GM18873 (cell line): Measurements from ENCODE around the gene DOK5.

ENCODE experiments used
- ATAC-seq: cut with Tn5 transposase; IDR thresholded peaks from one replicate; pipeline ENCODE4 v1.9.1; 2021; ENCODE audit warnings: mild to moderate bottlenecking, moderate library complexity, moderate number of reproducible peaks; ENCODE audit not compliant: unreplicated experiment, low FRiP score

DOK5 gene

GRCh38 chr20:54639941-54640340 lies 164.5 kb downstream of the DOK5 start:
- ATAC-seq: no peak

- ATAC-seq: no peak
Measured at GRCh38 chr20:54640800-54641199, 165.4 kb downstream of the DOK5 start.

GRCh38 chr20:54642864-54643667 lies 167.7 kb downstream of the DOK5 start:
- ATAC-seq: no peak

- no peak for ATAC-seq
Measured at GRCh38 chr20:54643761-54644160, 168.4 kb downstream of the DOK5 start.

GRCh38 chr20:54645445-54646155 lies 170.2 kb downstream of the DOK5 start:
- no peak for ATAC-seq

GRCh38 chr20:54646156-54646517 lies 170.7 kb downstream of the DOK5 start:
- no peak for ATAC-seq

- ATAC-seq: no peak
Measured at GRCh38 chr20:54648421-54649142, 173.2 kb downstream of the DOK5 start.

GRCh38 chr20:54649511-54649962 lies 174.1 kb downstream of the DOK5 start:
- ATAC-seq: no peak

GRCh38 chr20:54650052-54650719 lies 174.8 kb downstream of the DOK5 start:
- no peak for ATAC-seq

- no peak for ATAC-seq
Measured at GRCh38 chr20:54651252-54651651, 175.9 kb downstream of the DOK5 start.

- ATAC-seq: no peak
Measured at GRCh38 chr20:54654450-54654849, 179.1 kb downstream of the DOK5 start.

GRCh38 chr20:54657268-54657826 lies 182.0 kb downstream of the DOK5 start:
- ATAC-seq: no peak

GRCh38 chr20:54658525-54658924 lies 183.1 kb downstream of the DOK5 start:
- no peak for ATAC-seq

- ATAC-seq: no peak
Measured at GRCh38 chr20:54661265-54661664, 185.9 kb downstream of the DOK5 start.

GRCh38 chr20:54661880-54662465 lies 186.6 kb downstream of the DOK5 start:
- no peak for ATAC-seq

GRCh38 chr20:54665812-54666211 lies 190.4 kb downstream of the DOK5 start:
- ATAC-seq: no peak

- ATAC-seq: no peak
Measured at GRCh38 chr20:54668271-54669039, 193.1 kb downstream of the DOK5 start.

- no peak for ATAC-seq
Measured at GRCh38 chr20:54669040-54669363, 193.6 kb downstream of the DOK5 start.

GRCh38 chr20:54678253-54678652 lies 202.9 kb downstream of the DOK5 start:
- ATAC-seq: no peak
